ENCODE measurements around the gene TADA2B. TPM values are rescaled to one million over a fixed set of nuclear protein-coding genes. Genes with fewer than 3 reads are reported as not detected.

TADA2B gene
- total and polyA plus RNA-seq, 5 donors from 2014 or later, result 3.0 to 36.6 (median 3.6) TPM

DNA sequence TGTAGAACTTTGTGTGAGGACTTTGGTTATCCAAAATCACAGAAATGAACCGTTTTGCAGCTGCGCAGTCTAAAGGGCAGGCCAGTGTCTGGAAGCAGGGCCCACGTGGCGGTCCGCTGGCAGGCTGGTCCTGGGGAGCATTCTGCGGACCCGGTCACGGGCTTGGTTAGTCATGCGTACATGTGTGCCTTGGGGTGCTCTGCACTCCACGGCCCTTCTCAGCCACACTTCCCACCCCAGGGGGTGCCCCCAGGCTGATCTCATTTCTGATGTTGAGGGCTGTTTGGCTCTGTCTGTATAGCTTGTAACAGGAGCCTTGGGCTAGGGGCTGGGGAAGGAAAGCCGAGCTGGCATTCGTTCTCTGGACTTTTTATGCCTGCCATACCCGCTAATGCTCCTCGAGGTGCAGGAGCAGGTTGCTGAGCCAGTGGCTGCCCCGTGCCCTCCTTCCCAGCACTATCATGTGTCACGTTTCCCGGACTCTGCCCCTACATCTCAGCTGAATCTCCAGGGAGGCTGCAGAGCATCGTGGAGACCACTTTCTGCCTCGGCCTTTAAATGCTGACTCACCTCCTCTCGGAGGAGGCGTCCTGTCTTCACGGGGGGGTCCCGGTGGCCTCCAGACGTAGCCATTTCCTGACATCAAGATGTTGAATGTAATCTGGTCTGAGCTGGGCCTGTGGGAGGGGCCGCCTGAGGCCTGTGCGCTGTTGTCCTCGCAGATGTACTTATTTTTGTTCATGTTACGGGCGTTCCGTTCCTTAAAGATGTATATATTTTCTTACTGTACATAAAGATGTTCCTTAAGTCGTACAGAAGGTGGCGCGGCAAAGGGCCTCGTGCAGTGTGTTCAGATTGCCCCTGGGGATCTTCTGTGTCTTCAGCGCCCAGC lies 11.4 kb upstream of the TADA2B start:
- peaks cover 29% of the 10 kb centered on the region for H3K36me3 Mint-ChIP-seq
- H3K36me3 ChIP-seq (ENCODE audit: control insufficient read depth, insufficient read depth, low read length), result peaks cover 54% of the 10 kb centered on the region

GRCh38 chr4:7032596-7032995 lies 10.6 kb upstream of the TADA2B start:
- no peaks in the 10 kb centered on the region for H3K4me1 ChIP-seq (ENCODE audit: control insufficient read depth, insufficient read depth, low read length, poor library complexity, severe bottlenecking)
- H3K9me3 ChIP-seq (ENCODE audit: control insufficient read depth in 2 of 2, low read length in 2 of 2), result no peaks in the 10 kb centered on the region
- H3K27ac Mint-ChIP-seq, result no peak overlapping the region
- DNase-seq (no peak), ATAC-seq (ENCODE audit: low read depth in 2 of 2) (no peak)
- H3K27me3 ChIP-seq (ENCODE audit: control insufficient read depth, insufficient read depth, low read length), result no peaks in the 10 kb centered on the region
- peaks cover 47% of the 10 kb centered on the region for H3K36me3 ChIP-seq (ENCODE audit: control insufficient read depth, insufficient read depth, low read length)
- no peaks in the 10 kb centered on the region for H3K9me3 Mint-ChIP-seq
- peaks cover 23% of the 10 kb centered on the region for H3K36me3 Mint-ChIP-seq
- no peak overlapping the region for H3K27ac ChIP-seq (ENCODE audit: insufficient read depth, low read length, poor library complexity, severe bottlenecking)
- H3K4me3 ChIP-seq (ENCODE audit: low read depth, low read length), result no peak overlapping the region
- H3K27me3 Mint-ChIP-seq, result peaks cover 4% of the 10 kb centered on the region
- H3K4me3 Mint-ChIP-seq, result no peak overlapping the region
- peaks cover 2 to 11% (median 6%) of the 10 kb centered on the region in 4 donors for H3K4me1 Mint-ChIP-seq

More for the DNA sequence above, 11.4 kb upstream of the TADA2B start:
- no peak for DNase-seq
- Mint-ChIP-seq H3K4me1 (peaks cover 2 to 5% (median 3%) of the 10 kb centered on the region in 4 donors), H3K27me3 (peaks cover 4% of the 10 kb centered on the region), H3K4me3 (no peak overlapping the region), H3K27ac (no peak overlapping the region), H3K9me3 (no peaks in the 10 kb centered on the region)
- no peaks in the 10 kb centered on the region for H3K9me3 ChIP-seq (ENCODE audit: control insufficient read depth in 2 of 2, low read length in 2 of 2)
- H3K4me3 ChIP-seq (ENCODE audit: low read depth, low read length), result no peak overlapping the region
- H3K4me1 ChIP-seq (ENCODE audit: control insufficient read depth, insufficient read depth, low read length, poor library complexity, severe bottlenecking), result no peaks in the 10 kb centered on the region
- no peaks in the 10 kb centered on the region for H3K27me3 ChIP-seq (ENCODE audit: control insufficient read depth, insufficient read depth, low read length)
- H3K27ac ChIP-seq (ENCODE audit: insufficient read depth, low read length, poor library complexity, severe bottlenecking), result no peak overlapping the region
- no peak for ATAC-seq (ENCODE audit: low read depth in 2 of 2)

DNA sequence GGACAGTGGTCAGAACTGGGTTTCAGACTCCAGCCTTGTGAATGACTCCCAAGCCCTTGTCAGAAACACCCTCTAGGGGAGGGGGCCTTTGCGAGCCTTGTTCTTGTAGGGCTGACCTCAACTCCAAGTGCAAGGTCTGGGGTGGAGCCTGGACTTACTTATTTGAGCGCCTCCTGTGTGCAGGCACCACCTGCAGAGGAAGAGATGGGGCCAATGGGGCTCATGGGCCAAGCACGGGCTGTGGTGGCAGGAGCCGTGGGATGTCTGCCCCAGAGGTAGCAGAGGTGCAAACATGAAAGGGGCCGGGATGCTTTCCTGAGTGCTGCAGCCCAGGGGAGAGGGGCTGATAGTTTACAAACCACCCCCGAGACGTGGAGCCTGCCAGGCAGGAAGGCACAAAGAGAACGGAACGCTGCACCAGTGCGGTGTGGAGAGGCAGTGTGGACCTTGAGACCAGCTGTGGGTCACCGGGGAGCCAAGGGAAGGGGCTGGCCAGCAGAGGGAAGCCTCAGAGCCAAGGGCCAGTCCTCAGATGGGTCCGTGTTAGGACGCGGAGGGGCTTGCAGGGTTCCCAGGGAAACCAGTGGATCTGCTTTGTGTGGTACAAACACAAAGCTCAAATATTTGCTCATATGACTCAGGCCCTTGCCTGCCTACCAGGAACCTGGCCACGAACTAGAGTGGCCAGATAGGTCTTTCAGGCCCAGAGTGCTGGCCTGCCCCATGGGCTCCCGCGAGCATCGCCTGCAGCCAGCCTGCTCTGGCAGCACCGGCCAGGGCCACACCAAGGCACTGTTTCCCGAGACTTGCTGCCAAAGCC lies 8.7 kb upstream of the TADA2B start:
- DNase-seq (no peak), ATAC-seq (ENCODE audit: low read depth in 2 of 2) (no peak)
- no peak overlapping the region for H3K4me3 Mint-ChIP-seq
- H3K36me3 Mint-ChIP-seq, result peaks cover 14% of the 10 kb centered on the region
- Histone ChIP-seq H3K4me3 (ENCODE audit: low read depth, low read length) (no peak overlapping the region), H3K9me3 (ENCODE audit: control insufficient read depth in 2 of 2, low read length in 2 of 2) (no peaks in the 10 kb centered on the region), H3K36me3 (ENCODE audit: control insufficient read depth, insufficient read depth, low read length) (peaks cover 32% of the 10 kb centered on the region), H3K27ac (ENCODE audit: insufficient read depth, low read length, poor library complexity, severe bottlenecking) (no peak overlapping the region), H3K27me3 (ENCODE audit: control insufficient read depth, insufficient read depth, low read length) (no peaks in the 10 kb centered on the region), H3K4me1 (ENCODE audit: control insufficient read depth, insufficient read depth, low read length, poor library complexity, severe bottlenecking) (no peaks in the 10 kb centered on the region)
- H3K27me3 Mint-ChIP-seq, result peaks cover 4% of the 10 kb centered on the region
- H3K9me3 Mint-ChIP-seq, result no peaks in the 10 kb centered on the region
- H3K4me1 Mint-ChIP-seq, result peaks cover 0 to 17% (median 9%) of the 10 kb centered on the region in 4 donors
- H3K27ac Mint-ChIP-seq, result no peak overlapping the region

DNA sequence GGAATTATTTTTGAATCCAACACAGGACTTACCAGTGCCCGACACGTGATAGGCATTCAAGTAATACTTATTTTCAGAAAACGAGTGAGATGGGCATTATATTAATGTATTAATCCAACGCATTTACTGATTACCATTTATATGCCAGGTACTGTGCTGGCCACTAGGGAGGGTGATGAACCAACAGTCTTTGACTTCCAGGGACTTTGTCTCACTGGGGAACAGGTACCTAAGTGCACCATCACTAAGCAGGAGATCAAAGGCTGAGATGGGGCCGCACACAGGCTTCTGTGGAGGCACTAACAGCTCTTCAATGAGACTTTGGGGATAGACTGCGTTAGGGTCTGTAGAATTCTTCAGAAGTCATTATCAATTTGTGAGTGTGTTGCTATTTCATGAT lies 5.7 kb upstream of the TADA2B start:
- H3K4me1 ChIP-seq (ENCODE audit: control insufficient read depth, insufficient read depth, low read length, poor library complexity, severe bottlenecking), result peaks cover 4% of the 10 kb centered on the region
- peaks cover 5% of the 10 kb centered on the region for H3K36me3 ChIP-seq (ENCODE audit: control insufficient read depth, insufficient read depth, low read length)
- peak in 1 of 3 donors; percentile 29 for DNase-seq
- no peaks in the 10 kb centered on the region for H3K27me3 ChIP-seq (ENCODE audit: control insufficient read depth, insufficient read depth, low read length)
- no peak overlapping the region for H3K4me3 ChIP-seq (ENCODE audit: low read depth, low read length)
- peak overlapping the region; percentile 23 to 74 (median 70) for H3K27ac Mint-ChIP-seq
- H3K27ac ChIP-seq (ENCODE audit: insufficient read depth, low read length, poor library complexity, severe bottlenecking), result no peak overlapping the region
- H3K36me3 Mint-ChIP-seq, result peaks cover under 1% of the 10 kb centered on the region
- H3K4me1 Mint-ChIP-seq, result peaks cover 2 to 20% (median 15%) of the 10 kb centered on the region in 4 donors
- H3K9me3 Mint-ChIP-seq, result no peaks in the 10 kb centered on the region
- H3K4me3 Mint-ChIP-seq, result peak overlapping the region in 1 of 4 donors; percentile 32
- no peaks in the 10 kb centered on the region for H3K27me3 Mint-ChIP-seq
- peak in 1 of 2 donors; percentile 14 for ATAC-seq (ENCODE audit: low read depth in 2 of 2)
- H3K9me3 ChIP-seq (ENCODE audit: control insufficient read depth in 2 of 2, low read length in 2 of 2), result no peaks in the 10 kb centered on the region

- Histone ChIP-seq H3K36me3 (ENCODE audit: control insufficient read depth, insufficient read depth, low read length) (peaks cover 2% of the 10 kb centered on the region), H3K27me3 (ENCODE audit: control insufficient read depth, insufficient read depth, low read length) (no peaks in the 10 kb centered on the region), H3K27ac (ENCODE audit: insufficient read depth, low read length, poor library complexity, severe bottlenecking) (no peak overlapping the region), H3K9me3 (ENCODE audit: control insufficient read depth in 2 of 2, low read length in 2 of 2) (no peaks in the 10 kb centered on the region), H3K4me3 (ENCODE audit: low read depth, low read length) (no peak overlapping the region), H3K4me1 (ENCODE audit: control insufficient read depth, insufficient read depth, low read length, poor library complexity, severe bottlenecking) (peaks cover 31% of the 10 kb centered on the region)
- Mint-ChIP-seq H3K36me3 (peaks cover 7% of the 10 kb centered on the region), H3K9me3 (no peaks in the 10 kb centered on the region), H3K27ac (no peak overlapping the region), H3K4me3 (peak overlapping the region; percentile 68 to 83 (median 81)), H3K4me1 (peaks cover 12 to 38% (median 24%) of the 10 kb centered on the region in 4 donors), H3K27me3 (no peaks in the 10 kb centered on the region)
- DNase-seq, result no peak
- ATAC-seq (ENCODE audit: low read depth in 2 of 2), result no peak
Measured at GRCh38 chr4:7040765-7041164, 2.4 kb upstream of the TADA2B start.

GRCh38 chr4:7041246-7041645 lies 1.9 kb upstream of the TADA2B start:
- H3K4me3 ChIP-seq (ENCODE audit: low read depth, low read length), result no peak overlapping the region
- H3K9me3 ChIP-seq (ENCODE audit: control insufficient read depth in 2 of 2, low read length in 2 of 2), result no peaks in the 10 kb centered on the region
- Mint-ChIP-seq H3K4me1 (peaks cover 14 to 42% (median 25%) of the 10 kb centered on the region in 4 donors), H3K4me3 (peak overlapping the region; percentile 82 to 86 (median 82)), H3K9me3 (no peaks in the 10 kb centered on the region), H3K27me3 (no peaks in the 10 kb centered on the region), H3K27ac (peak overlapping the region in 2 of 3 donors; percentile 35 to 53), H3K36me3 (peaks cover 7% of the 10 kb centered on the region)
- ATAC-seq (ENCODE audit: low read depth in 2 of 2), result no peak
- no peak for DNase-seq
- H3K27ac ChIP-seq (ENCODE audit: insufficient read depth, low read length, poor library complexity, severe bottlenecking), result no peak overlapping the region
- H3K27me3 ChIP-seq (ENCODE audit: control insufficient read depth, insufficient read depth, low read length), result no peaks in the 10 kb centered on the region
- peaks cover 2% of the 10 kb centered on the region for H3K36me3 ChIP-seq (ENCODE audit: control insufficient read depth, insufficient read depth, low read length)
- peaks cover 36% of the 10 kb centered on the region for H3K4me1 ChIP-seq (ENCODE audit: control insufficient read depth, insufficient read depth, low read length, poor library complexity, severe bottlenecking)

DNA sequence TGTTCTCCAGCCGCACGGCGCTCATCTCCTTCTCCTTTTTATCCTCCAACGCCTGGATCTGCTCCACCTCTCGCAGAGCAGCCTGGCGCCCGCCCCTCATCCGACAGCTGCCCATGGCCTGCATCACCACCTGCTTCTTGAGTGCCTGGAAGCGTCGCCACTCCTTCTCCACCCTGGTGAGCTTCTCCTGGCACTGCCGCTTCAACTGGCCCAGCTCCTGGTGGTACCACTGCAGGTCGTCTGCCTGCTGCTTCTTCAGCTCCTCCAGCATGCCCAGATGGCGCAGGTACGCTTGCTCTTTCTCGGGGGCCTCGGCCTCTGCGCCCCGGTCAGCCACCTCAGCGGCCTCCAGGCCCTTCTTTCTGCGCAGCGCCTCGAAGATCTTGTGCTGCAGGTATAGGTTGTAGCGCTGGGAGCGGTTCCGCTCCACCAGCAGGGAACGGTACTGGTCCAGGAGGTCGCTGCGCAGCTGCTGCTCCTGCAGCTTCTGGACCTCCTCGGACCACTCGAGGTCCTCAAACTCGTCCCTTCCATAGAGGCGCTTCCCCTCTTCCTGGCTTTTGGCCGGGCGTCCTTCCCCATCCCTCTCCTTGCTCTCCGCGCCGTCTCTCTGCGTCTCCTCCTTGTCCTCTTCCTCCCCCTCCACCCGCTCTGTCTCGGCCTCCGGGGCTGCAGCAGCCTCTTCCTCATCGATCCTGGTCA lies 1.2 kb upstream of the TADA2B start:
- peak overlapping the region; percentile 82 to 86 (median 82) for H3K4me3 Mint-ChIP-seq
- Histone ChIP-seq H3K27ac (ENCODE audit: insufficient read depth, low read length, poor library complexity, severe bottlenecking) (peak overlapping the region; percentile 70), H3K9me3 (ENCODE audit: control insufficient read depth in 2 of 2, low read length in 2 of 2) (no peaks in the 10 kb centered on the region), H3K4me3 (ENCODE audit: low read depth, low read length) (peak overlapping the region; percentile 19), H3K27me3 (ENCODE audit: control insufficient read depth, insufficient read depth, low read length) (no peaks in the 10 kb centered on the region), H3K36me3 (ENCODE audit: control insufficient read depth, insufficient read depth, low read length) (peaks cover 2% of the 10 kb centered on the region), H3K4me1 (ENCODE audit: control insufficient read depth, insufficient read depth, low read length, poor library complexity, severe bottlenecking) (peaks cover 43% of the 10 kb centered on the region)
- no peaks in the 10 kb centered on the region for H3K27me3 Mint-ChIP-seq
- ATAC-seq (ENCODE audit: low read depth in 2 of 2) (no peak), DNase-seq (peak in 1 of 3 donors; percentile 21)
- no peaks in the 10 kb centered on the region for H3K9me3 Mint-ChIP-seq
- H3K36me3 Mint-ChIP-seq, result peaks cover 7% of the 10 kb centered on the region
- peak overlapping the region; percentile 12 to 67 (median 35) for H3K27ac Mint-ChIP-seq
- H3K4me1 Mint-ChIP-seq, result peaks cover 14 to 49% (median 32%) of the 10 kb centered on the region in 4 donors
